A673 (cell line): Measurements from ENCODE around the gene EXOC2. TPM values are rescaled to one million over a fixed set of nuclear protein-coding genes. Genes with fewer than 3 reads are reported as not detected.

Source experiments
- BruUV-seq: library from RNA; stranded (reverse); fragments of 400-500 nt; replicated peaks from 2 replicates; lab custom pipeline; 2021; lab: Mats Ljungman, UMichigan
- CTCF ChIA-PET: fragments of 300-600 bp; sonication (Branson Sonifier 250); formaldehyde crosslinking; loops from one replicate; lab custom pipeline; 2022; ENCODE audit warnings: antibody characterized with exemption; lab: Charles Lee
- POLR2A ChIA-PET: fragments of 300-600 bp; sonication (Branson Sonifier 250); formaldehyde crosslinking; loops from one replicate; lab custom pipeline; 2022; ENCODE audit warnings: antibody characterized with exemption; ENCODE audit not compliant: low non-redundant PET; lab: Charles Lee
- DNase-seq: peaks from one replicate; pipeline ENCODE4 v3.0.0-alpha.2; 2015; ENCODE audit warnings: low spot score
- H3K27ac ChIP-seq: fragments of 200-600 bp; sonication (generic); 2 replicates; pipeline ENCODE4 v1.5.1; 2016; ENCODE audit warnings: mixed run types, low read depth, mild to moderate bottlenecking, mixed read lengths, antibody characterized with exemption, low read length; ENCODE audit not compliant: poor library complexity, severe bottlenecking
- H3K27me3 ChIP-seq: fragments of 200-600 bp; sonication (generic); replicated peaks from 2 replicates; pipeline ENCODE4 v1.6.1; 2017; ENCODE audit warnings: mixed run types, low read depth, mild to moderate bottlenecking, mixed read lengths, antibody characterized with exemption, low read length; ENCODE audit not compliant: insufficient read depth, poor library complexity
- H3K36me3 ChIP-seq: fragments of 200-600 bp; sonication (generic); 2 replicates; pipeline ENCODE4 v1.6.1; 2016; ENCODE audit warnings: mixed run types, mild to moderate bottlenecking, mixed read lengths, antibody characterized with exemption, low read length; ENCODE audit not compliant: insufficient read depth, poor library complexity, severe bottlenecking
- H3K4me1 ChIP-seq: fragments of 200-600 bp; sonication (generic); 2 replicates; pipeline ENCODE4 v1.6.1; 2017; ENCODE audit warnings: mixed run types, mild to moderate bottlenecking, mixed read lengths, antibody characterized with exemption, low read length; ENCODE audit not compliant: insufficient read depth, poor library complexity, severe bottlenecking
- H3K4me3 ChIP-seq: fragments of 200-600 bp; sonication (generic); 2 replicates; pipeline ENCODE4 v1.5.1; 2016; ENCODE audit warnings: low read depth, mixed run types, mild to moderate bottlenecking, mixed read lengths, low read length; ENCODE audit not compliant: poor library complexity, severe bottlenecking
- H3K9me3 ChIP-seq: fragments of 200-600 bp; sonication (generic); 2 replicates; pipeline ENCODE4 v1.6.1; 2016; ENCODE audit warnings: mixed run types, low read depth, mild to moderate bottlenecking, mixed read lengths, antibody characterized with exemption, low read length; ENCODE audit not compliant: poor library complexity, severe bottlenecking
- CTCF ChIP-seq: fragments of 300-800, 200-600 bp; sonication (generic); conservative IDR thresholded peaks from 2 replicates; pipeline ENCODE4 v1.5.1; 2017; ENCODE audit warnings: low read depth, mild to moderate bottlenecking, antibody characterized with exemption, low read length, moderate library complexity, mixed read lengths
- EZH2 ChIP-seq: fragments of 200-600 bp; sonication (generic); IDR thresholded peaks from 2 replicates; pipeline ENCODE4 v1.6.1; 2017; ENCODE audit warnings: borderline replicate concordance, low read depth, mild to moderate bottlenecking, mixed read lengths, antibody characterized with exemption, low read length; ENCODE audit not compliant: poor library complexity, severe bottlenecking
- intact Hi-C: fragments of 100-400 bp; cut with micrococcal nuclease; formaldehyde crosslinking; loops from one replicate; pipeline ENCODE4 v1.10.0; 2022; ENCODE audit not compliant: unreplicated experiment
- total RNA-seq: library from RNA; stranded (reverse); gene quantifications from 2 replicates; pipeline ENCODE4 v1.2.3, GENCODE V29; 2021

The EXOC2 gene
- total RNA-seq, 1 experiment from 2014 or later = 22.4 TPM

GRCh38 chr6:678520-678919 is 14.4 kb downstream of the EXOC2 start:
- peaks cover 17% of the 10 kb centered on the region for H3K4me1 ChIP-seq
- intact Hi-C loops = no loop called here
- H3K9me3 ChIP-seq = no peaks in the 10 kb centered on the region
- POLR2A ChIA-PET = no interaction called here
- no peaks in the 10 kb centered on the region for H3K36me3 ChIP-seq
- H3K4me3 ChIP-seq = no peak overlapping the region
- CTCF ChIA-PET = no interaction called here
- TF ChIP-seq EZH2 (no peak), CTCF (no peak)
- DNase-seq = no peak
- H3K27ac ChIP-seq = no peak overlapping the region
- no TSS peak for BruUV-seq
- no peaks in the 10 kb centered on the region for H3K27me3 ChIP-seq

- ChIA-PET CTCF (no interaction called here), POLR2A (no interaction called here)
- H3K27me3 ChIP-seq = no peaks in the 10 kb centered on the region
- H3K4me3 ChIP-seq = no peak overlapping the region
- no peaks in the 10 kb centered on the region for H3K9me3 ChIP-seq
- peaks cover 12% of the 10 kb centered on the region for H3K4me1 ChIP-seq
- DNase-seq = no peak
- H3K36me3 ChIP-seq = no peaks in the 10 kb centered on the region
- no peak overlapping the region for H3K27ac ChIP-seq
- no TSS peak for BruUV-seq
- intact Hi-C loops = no loop called here
- TF ChIP-seq CTCF (no peak), EZH2 (no peak)
Measured at GRCh38 chr6:677919-678318, 15.0 kb downstream of the EXOC2 start.

GRCh38 chr6:674956-675355 is 18.0 kb downstream of the EXOC2 start:
- Histone ChIP-seq H3K4me1 (no peaks in the 10 kb centered on the region), H3K4me3 (no peak overlapping the region), H3K27me3 (no peaks in the 10 kb centered on the region), H3K36me3 (no peaks in the 10 kb centered on the region), H3K9me3 (peaks cover 3% of the 10 kb centered on the region), H3K27ac (no peak overlapping the region)
- BruUV-seq = no TSS peak
- CTCF ChIA-PET = no interaction called here
- POLR2A ChIA-PET = no interaction called here
- TF ChIP-seq CTCF (no peak), EZH2 (no peak)
- intact Hi-C loops = no loop called here
- no peak for DNase-seq
